T-helper 2 cell treated with Interferon-gamma antibody and Interleukin-4, amounts not matched to agents 100 ng/mL and 5 ng/mL, for 36 hours (primary cell): ENCODE results near the gene SPEM3. TPM values are rescaled to one million over a fixed set of nuclear protein-coding genes. Genes with fewer than 3 reads are reported as not detected.

ENCODE experiments used
- intact Hi-C: fragments of 100-400 bp; cut with micrococcal nuclease; formaldehyde crosslinking; loops from one replicate; pipeline ENCODE4 v1.15.1; 2023
- total RNA-seq: library from RNA; stranded (reverse); gene quantifications from 2 replicates; pipeline ENCODE4 v1.2.3, GENCODE V29; 2022

Gene SPEM3
- total RNA-seq, 1 donor from 2014 or later, result not detected

GRCh38 chr17:7403727-7403976 lies 25.0 kb upstream of the SPEM3 start:
- intact Hi-C loops, result loop anchor here (5.0 kb wide), 3 partner anchors 51 to 284 kb away; partner anchors contain the start of genes CTDNEP1, ELP5, KCTD11 and TP53

GRCh38 chr17:7403977-7404736 lies 24.5 kb upstream of the SPEM3 start, which contains the start of gene TMEM256:
Gene TMEM256 (minus strand): TSS chr17:7404097. CDS start chr17:7404084, 13 bp downstream.
- intact Hi-C loops, result loop anchor here (1.0 to 5.0 kb wide), 6 partner anchors 10 to 283 kb away; partner anchors contain the start of genes CTDNEP1, ELP5, KCTD11 and PLSCR3

DNA sequence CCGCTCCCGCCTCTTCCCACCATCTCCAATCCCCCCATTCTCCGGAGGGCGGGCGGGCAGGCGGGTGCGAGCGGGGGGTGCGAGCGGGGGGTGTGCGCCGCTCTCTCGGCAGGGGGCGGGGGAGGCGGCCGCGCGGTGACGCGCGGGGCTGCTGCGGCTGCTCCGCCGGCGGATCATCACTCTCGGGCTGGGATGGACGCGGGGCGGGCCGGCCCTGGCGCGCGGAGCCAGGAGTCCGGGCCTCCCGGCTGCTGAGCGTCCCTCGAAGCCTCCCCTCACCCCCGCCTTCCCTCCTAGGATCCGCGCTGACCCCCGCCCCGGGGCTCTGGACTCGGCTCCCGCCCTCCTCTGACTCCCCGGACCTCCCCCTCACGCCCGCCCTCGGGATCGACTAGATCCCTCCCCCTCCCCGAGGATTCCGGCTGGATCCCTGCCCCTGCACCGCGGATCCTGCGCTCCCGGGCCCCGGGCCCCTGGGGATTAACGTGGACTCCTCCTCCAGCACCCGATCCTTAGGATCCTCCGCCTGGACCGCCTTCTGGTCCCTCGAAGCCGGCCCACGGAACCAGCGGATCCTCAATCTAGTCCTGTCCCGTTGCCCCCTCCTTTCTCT lies 23.8 kb upstream of the SPEM3 start:
- intact Hi-C loops, result loop anchor here (1.0 to 5.0 kb wide), 6 partner anchors 11 to 282 kb away; partner anchors contain the start of genes CTDNEP1, ELP5, KCTD11 and PLSCR3

DNA sequence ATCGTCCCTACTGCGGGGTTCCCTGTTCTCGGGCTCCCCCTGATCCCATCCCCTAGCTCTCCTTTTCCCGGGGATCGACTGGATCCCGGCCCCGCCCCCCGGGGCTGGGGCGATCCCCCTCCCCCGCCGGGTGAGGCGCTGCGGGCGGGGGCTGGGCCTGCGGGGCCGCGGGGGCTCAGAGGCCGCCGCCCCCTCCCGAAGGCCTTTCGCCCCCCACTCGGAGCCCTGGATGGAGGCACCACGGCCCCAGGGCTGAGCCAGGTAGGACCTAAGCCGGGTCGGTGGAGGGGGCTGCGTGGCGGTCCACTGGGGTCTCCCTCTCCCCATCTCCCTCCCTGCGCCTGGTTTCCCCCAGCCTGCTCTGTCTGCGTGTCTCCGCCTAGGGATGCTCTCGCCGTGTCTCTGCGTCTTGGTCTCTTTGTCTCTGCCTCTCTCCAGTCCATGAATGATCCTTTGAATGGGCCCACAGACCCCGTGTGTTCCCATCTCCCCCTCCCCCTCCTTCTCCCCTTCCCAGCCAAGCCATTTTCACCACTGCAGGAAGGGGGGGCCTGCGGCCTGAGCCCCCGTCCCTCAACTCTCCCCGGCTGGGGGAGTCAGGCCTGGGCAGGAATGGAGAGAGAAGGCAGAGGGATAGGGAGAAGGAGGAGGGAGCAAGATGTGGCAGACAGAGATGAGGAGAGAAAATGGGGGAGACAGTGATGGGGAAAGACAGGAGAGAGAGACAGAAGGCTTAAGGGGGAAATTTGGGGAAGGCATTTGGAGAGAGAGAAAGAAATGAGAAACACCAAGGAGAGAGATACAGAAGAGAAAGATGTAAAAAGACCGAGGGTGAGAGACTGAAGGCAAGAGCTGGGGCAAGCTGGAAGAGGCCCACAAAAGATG lies 23.1 kb upstream of the SPEM3 start:
- intact Hi-C loops, result no loop called here

- intact Hi-C loops, result no loop called here
These were observed 22.3 kb upstream of the SPEM3 start for GRCh38 chr17:7406235-7406825.

GRCh38 chr17:7407082-7407481 lies 21.6 kb upstream of the SPEM3 start:
- intact Hi-C loops, result no loop called here

- intact Hi-C loops, result no loop called here
These were observed 21.0 kb upstream of the SPEM3 start, which contains the start of gene NLGN2 for GRCh38 chr17:7407485-7408251. Gene NLGN2 (plus strand): TSS chr17:7407845. CDS start chr17:7408256, 411 bp downstream.

DNA sequence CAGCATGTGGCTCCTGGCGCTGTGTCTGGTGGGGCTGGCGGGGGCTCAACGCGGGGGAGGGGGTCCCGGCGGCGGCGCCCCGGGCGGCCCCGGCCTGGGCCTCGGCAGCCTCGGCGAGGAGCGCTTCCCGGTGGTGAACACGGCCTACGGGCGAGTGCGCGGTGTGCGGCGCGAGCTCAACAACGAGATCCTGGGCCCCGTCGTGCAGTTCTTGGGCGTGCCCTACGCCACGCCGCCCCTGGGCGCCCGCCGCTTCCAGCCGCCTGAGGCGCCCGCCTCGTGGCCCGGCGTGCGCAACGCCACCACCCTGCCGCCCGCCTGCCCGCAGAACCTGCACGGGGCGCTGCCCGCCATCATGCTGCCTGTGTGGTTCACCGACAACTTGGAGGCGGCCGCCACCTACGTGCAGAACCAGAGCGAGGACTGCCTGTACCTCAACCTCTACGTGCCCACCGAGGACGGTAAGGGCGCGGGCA lies 20.4 kb upstream of the SPEM3 start:
- intact Hi-C loops, result no loop called here

DNA sequence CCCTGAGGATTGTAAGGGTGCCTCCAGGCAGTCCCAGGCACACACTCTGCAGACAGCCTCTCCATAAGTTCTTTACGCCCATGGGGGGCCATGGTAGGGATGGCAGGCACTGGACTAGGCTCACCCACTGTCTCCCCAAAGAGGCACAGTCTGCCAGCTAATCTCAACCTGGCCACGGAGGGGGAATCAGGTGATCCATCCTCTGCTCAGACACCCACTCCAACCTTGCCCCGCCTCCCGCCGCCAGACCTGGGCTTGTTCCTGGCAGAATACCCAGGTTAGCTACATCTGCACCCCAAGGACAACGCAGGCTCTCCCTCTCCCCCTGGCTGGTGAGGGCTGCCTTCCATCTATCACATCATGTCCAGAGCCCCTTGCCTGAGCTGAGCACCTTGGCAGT lies 19.8 kb upstream of the SPEM3 start:
- intact Hi-C loops, result no loop called here

DNA sequence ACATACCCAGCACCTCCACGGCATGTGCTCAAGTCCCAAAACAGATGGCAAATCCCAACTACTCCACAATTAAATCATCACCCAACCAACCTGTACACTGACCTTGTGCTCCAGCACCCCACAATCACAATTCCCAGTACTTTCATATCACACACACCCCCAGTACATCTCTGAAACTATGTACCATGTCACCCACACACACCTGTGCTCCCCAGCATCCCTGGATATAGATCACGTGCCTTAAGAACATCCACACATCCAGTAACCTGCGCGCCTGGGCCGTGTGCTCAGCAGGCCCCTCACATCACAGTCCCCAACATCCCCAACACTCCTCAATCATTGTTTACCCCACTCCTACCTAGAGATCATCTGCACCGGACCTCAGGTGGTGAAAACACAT lies 18.9 kb upstream of the SPEM3 start:
- intact Hi-C loops, result no loop called here

GRCh38 chr17:7410634-7411426 lies 17.8 kb upstream of the SPEM3 start:
- intact Hi-C loops, result no loop called here

- intact Hi-C loops, result no loop called here
These were observed 17.3 kb upstream of the SPEM3 start for GRCh38 chr17:7411427-7411750.

DNA sequence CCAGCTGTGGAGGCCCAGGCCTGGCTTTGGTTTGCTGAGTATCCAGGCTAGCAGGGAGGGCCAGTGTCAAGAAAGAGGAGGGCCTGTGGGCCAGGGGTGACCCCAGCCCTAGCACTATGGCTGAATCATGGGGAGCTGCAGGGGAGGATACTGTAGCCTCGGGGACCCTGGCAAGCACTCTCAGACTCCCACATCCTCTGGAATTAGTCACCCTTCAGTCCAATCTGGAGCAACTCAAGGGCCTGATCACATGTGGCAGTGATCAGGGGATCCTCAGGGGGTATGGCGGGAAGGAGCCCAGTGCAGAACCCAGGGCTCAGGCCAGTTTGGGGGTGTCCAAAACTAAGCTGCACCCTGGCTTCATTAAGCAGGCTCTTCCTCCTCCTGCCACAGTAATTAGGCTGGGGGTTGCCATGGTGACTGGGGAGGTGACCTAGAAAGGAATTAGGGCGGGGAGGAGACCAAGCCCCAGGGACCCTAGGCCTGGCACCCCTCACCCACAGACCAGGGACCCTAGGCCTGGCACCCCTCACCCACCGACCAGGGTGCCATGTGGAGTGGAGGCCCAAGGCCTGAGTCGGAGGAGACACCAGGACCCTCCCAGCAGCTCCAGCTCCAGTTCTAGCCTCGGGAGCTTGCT lies 15.2 kb upstream of the SPEM3 start:
- intact Hi-C loops, result no loop called here

GRCh38 chr17:7414837-7415236 lies 13.8 kb upstream of the SPEM3 start:
- intact Hi-C loops, result no loop called here

GRCh38 chr17:7415784-7416183 lies 12.9 kb upstream of the SPEM3 start:
- intact Hi-C loops, result no loop called here

- intact Hi-C loops, result no loop called here
These were observed 12.3 kb upstream of the SPEM3 start for GRCh38 chr17:7416323-7416722.

DNA sequence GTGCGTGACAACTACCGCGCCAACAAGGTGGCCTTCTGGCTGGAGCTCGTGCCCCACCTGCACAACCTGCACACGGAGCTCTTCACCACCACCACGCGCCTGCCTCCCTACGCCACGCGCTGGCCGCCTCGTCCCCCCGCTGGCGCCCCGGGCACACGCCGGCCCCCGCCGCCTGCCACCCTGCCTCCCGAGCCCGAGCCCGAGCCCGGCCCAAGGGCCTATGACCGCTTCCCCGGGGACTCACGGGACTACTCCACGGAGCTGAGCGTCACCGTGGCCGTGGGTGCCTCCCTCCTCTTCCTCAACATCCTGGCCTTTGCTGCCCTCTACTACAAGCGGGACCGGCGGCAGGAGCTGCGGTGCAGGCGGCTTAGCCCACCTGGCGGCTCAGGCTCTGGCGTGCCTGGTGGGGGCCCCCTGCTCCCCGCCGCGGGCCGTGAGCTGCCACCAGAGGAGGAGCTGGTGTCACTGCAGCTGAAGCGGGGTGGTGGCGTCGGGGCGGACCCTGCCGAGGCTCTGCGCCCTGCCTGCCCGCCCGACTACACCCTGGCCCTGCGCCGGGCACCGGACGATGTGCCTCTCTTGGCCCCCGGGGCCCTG lies 11.5 kb upstream of the SPEM3 start:
- intact Hi-C loops, result no loop called here

GRCh38 chr17:7418472-7419152 lies 10.0 kb upstream of the SPEM3 start:
- intact Hi-C loops, result no loop called here
